DMS 273 (cell line): ENCODE data around the gene RGS19.
A peak's percentile ranks its signal among the peaks of the same experiment; 100 is the strongest.

Experiments used
- DNase-seq: peaks from one replicate; lab custom pipeline; 2025; ENCODE audit not compliant: unreplicated experiment; lab: John Stamatoyannopoulos, UW

The RGS19 gene

DNA sequence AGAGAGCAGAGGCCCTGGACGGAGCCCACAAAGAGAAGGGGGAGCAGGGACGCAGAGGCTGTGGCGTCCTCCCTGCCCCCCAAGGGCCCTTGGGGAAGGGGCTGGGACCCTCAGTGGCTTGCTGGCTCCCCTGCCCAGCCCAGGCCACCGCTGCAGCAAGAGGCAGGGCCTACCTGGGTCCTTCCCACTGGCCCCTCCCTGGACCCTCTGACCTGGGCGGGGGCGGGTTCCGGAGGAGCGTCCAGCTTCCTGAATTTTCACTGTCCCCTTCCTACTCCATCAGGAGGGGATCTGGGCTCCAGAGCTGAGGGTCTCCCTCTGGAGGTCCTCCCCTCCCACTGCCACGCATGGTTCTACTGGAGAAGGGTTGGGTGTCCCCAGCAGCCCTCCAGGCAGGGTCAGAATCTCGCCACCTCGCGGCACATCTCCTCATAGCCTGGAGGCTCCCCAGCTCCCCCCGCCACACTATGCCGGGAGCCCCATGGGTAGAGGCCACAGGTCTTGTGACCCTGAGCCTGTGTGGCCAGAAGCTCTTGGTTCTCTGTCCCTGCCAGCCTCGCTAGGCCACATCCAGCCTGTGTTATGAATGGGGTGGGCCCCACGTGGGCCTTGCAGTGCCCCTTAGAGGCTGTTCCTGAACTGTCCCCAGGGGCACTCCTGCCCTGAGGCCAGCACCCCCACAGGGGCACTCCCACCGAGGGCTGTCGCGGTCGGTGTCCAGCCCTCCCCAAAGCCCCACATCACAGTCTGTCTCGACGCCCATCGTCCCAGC is 28.9 kb downstream of the RGS19 start:
- no peak for DNase-seq

DNA sequence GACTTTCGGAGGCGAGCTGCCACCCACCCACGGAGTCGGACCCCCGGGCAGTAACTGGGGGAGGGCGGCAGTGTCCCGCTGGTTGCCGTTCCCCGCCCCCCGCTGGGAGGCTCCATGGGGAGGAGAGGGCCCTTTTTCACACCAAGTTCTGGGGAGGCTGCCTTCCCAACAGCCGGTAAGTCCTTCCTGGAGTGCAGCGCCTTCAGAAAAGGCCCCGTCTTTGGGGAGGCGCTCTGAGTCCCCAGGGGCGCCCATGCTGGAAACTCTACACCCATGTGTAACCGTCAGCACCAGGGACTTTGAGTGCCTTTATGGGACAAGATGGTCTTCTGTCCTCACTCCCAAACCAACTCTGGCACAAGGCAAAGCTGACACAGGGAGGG is 29.4 kb downstream of the RGS19 start:
- peak; percentile 61 for DNase-seq

- peak; percentile 79 for DNase-seq
Measured at GRCh38 chr20:64049060-64049877, 30.0 kb downstream of the RGS19 start, which contains the start of gene SOX18. SOX18 (minus strand) TSS chr20:64049639; CDS start chr20:64049516, 123 bp downstream.

DNA sequence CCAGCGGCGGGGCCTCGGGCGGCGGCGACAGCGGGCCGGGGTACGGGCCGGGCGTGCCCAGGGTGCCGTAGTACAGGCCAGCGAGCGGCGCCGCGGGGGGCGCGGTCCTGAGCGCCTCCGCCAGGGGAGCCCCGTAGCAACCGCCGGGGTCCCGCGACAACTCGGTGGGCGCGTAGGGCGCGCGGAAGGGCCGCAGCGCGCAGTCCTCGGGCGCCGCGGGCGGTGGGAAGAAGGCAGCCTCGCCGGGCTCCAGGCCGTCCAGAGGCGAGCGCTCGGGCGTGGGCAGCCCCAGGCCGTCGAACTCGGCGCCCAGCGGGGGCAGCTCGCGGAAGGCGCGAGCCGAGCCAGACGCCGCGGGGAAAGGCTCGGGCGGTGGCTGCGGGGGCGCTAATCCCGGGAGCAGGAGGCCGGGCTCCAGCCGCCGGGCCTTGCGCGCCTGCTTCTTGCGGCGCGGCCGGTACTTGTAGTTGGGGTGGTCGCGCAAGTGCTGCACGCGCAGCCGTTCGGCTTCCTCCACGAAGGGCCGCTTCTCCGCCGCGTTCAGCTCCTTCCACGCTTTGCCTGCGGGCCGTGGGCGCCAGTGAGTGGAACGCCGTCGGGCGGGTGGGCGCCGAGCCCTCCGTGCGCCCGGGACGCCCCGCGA is 30.8 kb downstream of the RGS19 start:
- no peak for DNase-seq

DNA sequence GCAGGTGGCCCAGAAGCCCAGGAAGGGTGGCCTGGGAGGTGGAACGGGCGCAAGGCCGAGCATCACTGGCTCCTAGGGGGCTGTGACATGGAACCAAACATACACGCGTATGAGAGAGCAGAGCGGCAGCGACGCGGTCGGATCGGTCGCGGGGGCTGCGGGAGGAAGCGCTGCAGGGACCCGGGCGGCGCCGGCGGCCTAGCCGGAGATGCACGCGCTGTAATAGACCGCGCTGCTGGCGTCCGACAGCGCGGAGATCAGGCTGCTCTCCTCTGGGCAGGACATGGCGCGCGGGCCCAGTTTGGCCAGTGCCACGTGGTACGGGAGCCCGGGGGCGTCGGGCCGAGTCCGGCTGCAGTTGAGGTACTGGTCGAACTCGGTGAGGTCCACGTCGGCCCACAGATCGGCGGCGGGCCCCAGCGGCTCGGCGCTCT is 31.3 kb downstream of the RGS19 start:
- no peak for DNase-seq

DNA sequence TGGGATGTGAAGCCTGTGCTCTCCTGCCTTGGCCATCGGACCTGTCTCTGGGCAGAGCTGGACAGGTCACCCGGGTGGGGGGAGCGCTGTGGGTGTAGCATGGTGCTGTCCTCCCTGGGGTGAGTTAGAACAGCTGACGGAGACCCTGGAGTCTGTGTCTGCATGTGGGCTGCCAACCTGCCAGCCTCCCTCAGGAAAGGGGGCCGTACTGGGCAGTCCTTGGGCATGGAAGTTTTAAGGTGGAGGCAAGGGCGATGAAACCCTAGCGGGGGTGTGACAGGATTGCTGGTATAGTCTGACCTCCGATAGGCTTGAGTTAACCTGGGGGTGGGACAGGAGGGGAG is 32.3 kb downstream of the RGS19 start:
- DNase-seq = no peak

DNA sequence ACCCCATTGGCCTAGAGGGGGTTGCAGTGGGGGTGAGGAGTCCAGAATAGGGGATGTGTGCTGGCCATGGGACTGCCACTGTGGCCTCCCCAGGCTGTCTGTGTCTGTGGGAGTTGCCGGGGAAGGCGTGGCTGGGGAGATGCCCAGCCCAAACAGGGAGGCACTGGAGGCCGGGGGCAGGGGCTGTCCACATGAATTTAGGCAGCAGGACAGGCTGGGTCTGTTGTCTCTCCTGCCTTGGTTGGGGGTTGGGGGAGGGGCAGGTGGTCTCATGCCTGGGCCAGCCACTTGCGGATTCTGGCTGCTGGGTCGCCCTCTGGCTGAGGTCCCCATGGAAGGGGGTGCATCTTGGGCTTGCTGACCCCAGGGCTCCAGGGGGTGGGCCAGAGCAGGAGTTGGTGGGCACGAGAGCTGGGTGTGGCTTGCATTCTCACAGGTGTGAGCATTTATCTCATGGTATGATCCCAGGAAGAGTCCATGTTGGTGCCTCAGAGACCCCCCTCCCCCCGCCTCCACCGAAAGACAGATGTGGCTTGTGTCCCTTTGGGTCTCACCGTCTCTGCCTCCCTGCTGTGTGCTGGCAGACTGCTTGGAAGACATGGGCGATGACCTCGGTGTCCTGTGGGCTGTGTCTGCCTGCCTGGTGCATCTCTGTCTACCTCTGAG is 33.8 kb downstream of the RGS19 start:
- DNase-seq = no peak

DNA sequence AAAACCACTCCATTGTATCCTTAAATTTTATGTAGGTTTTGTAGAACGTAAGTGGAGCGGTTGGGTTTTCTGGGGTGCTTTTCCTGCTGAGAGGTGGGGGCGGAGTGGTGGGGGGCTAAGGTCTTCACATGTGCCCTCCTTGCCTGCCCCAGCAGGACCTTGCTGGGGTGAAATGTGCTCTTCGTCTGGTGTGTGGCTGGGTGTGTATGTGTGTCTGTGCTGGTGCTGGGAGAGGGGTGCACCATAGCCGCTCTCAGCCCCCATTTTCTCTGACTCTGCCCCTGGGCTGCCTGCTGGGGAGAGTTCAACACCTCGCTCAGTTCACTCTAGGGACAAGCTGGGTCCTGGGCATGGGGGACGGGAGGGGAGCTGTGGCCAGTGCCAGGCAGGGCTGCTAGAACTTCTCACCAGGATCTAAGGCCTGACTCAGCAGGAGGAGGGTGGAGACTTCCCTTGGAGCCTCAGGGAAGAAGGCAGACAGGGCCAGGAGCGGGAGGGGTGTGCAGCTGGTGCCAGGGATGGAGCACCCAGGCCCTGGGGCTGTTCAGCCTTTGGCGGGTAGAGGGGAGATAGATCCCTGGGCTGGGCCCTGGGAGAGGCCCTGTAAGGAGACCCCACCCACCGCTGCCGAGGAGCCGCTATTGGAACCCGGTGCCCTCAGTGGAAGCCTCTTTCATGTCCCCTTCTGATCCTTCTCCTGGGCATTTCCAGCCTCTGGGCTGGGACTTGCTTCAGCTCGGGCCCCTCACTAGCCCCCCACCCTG is 34.7 kb downstream of the RGS19 start:
- DNase-seq = peak; percentile 84

- DNase-seq = no peak
Measured at GRCh38 chr20:64043768-64044167, 35.5 kb downstream of the RGS19 start.

- no peak for DNase-seq
Measured at GRCh38 chr20:64042054-64042781, 37.1 kb downstream of the RGS19 start.

DNA sequence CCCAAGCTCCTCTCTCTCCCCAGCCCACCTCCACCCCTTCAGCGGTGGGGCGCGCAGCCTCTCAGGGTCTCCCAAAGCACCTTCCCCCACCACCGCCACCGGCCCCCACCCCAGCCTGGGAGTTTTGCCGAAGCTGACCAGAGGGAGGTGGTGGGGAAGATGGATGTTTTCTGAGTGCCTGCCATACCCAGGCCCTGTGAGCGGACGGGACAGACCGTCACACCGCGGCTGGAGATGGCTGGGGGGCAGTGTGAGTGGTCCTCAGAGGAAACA is 37.6 kb downstream of the RGS19 start:
- no peak for DNase-seq

DNA sequence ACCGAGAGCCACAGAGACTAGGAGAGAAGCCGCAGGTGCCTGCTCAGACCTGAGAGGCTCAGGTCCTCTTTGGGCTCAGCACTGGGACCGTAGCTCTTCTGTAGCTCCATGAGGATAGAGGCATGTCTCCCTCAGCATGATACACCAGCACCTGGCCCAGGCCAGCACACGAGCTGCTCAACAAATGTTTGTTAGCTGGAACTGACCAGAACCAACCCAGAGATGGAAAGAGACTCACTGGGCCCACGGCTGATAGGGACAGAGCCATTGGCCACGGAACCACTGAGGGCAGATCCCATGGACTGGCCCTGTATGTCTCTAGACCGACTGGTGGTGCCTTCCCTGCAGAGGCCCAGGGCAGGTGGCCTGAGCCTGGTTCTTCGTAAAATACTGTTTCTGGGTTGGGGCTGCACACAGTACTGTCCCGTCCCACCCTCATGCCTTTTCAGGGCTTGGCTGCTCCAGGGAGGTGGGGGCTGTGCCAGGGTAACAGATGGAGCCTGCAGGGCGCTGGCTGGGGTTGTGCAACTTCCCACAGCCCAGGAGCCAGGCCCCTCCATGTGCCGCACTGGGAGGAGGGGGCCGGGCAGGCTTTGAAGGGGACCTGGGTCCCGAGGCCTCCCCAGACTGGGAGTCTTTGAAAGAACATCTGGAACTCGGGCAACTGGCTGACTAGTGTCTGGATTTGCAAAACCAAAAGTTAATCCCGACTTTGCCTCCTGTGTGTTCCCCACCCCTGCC is 38.1 kb downstream of the RGS19 start:
- peak; percentile 95 for DNase-seq

- DNase-seq = peak; percentile 40
Measured at GRCh38 chr20:64040231-64041039, 38.9 kb downstream of the RGS19 start.

DNA sequence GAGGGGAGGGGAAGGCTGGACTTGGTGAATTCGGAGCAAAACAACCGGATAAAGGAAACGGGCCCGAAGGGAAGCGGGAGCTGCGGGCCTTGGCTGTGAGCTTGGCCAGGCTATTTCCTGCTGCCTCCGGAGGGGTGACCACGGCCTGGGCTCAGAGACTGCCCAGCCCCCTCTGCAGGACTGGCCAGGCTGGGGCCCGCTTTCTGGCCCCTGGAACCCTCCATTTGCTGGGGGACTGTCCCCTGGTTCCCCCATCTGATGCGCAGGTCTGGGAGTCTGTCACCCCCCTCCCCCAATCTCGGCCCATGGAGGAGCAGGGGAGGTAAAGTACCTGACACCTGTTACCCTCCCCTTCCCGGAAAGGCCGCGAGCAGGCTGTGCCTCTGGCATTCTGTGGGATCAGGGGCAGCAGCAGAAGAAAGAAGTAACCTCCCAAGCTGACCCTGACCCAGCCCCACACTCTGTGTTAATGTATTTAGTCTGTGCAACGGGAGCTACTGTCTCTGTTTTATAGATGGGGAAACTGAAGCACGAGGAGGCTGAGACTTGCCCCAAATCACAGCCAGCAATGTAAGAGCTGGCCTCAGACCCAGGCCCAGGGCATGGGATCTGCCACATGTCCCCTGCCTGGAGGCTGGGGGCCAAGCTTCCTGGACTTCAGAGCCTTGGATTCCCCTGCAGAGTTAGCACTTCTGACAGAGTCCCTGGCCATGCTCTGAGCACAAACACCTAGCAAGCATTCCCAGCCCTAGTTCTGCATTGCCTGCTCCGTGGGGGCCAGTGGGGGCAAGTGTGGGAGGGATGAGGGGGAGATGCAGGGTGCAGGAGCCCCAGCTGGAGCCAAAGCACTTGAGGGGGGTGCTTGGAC is 39.8 kb downstream of the RGS19 start:
- DNase-seq = no peak

GRCh38 chr20:64038565-64039292 is 40.6 kb downstream of the RGS19 start:
- DNase-seq = peak; percentile 90

DNA sequence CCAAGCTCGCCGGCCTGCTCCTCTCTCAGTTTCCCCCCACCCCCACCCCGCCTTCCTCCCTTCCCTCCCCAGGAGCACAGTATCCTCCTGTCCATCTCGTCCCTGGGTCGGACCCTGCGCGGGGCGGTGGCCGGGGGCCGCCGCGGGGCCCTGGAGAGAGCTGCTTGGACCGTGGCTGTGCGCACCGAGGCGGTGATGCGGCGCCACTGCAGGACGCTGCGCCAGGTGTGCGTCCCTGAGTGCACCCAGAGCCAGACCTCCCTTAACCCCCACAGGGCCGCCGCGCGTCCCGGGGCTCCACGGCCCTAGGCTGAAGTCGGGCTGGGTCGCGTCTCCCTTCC is 41.1 kb downstream of the RGS19 start:
- DNase-seq = no peak
